DMS53 treated with DMSO at 0.1 percent for 48 hours (cell line): Measurements from ENCODE around the gene IRF9.
A peak's percentile ranks its signal among the peaks of the same experiment; 100 is the strongest.

Experiments
- DNase-seq: peaks from one replicate; lab custom pipeline; 2025; ENCODE audit not compliant: unreplicated experiment; lab: John Stamatoyannopoulos, UW

Gene IRF9

DNA sequence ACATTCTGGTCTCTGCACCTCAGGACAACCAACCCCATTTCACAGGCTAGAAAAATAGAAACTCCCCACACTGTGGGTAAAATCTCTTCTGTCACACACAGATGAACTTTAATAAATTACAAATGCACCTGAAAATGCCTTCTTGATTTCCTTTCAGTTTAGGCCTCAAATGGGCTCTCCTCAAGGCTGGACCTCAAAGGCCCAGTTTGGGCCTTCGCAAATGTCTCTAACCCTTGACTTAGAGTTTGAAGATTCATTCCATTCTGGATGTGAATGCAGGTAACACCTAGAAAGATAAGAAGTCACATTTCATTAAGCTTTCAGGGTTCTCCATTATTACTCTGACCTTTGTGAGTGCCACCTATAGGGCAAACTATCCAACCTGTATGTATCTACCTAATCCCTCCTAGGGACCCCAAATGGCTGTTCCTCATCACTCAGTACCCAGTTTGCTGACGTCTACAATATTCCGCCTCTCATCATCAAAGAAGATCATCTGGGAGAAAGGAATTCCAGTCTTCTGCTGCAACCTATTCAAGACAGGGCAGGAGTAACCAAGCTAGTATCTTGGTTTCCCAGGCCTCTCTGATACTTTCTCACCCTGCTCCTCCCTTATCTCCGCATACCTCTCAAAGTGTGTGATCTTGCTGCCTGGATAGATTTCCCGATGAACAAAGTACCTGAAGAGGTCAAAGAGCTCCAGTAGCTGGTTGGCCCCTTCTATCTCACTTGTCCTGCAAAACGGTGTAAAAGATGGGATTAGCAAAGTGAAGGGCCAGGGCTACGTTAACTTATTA lies 53.0 kb downstream of the IRF9 start:
- no peak for DNase-seq

- DNase-seq, result peak; percentile 66
Measured at GRCh38 chr14:24215495-24216344, 54.7 kb downstream of the IRF9 start, which contains the start of gene MDP1. Gene MDP1 (minus strand): TSS chr14:24216066. CDS start chr14:24215955, 111 bp downstream.
